ENCODE data around the gene VAV2.

VAV2 gene

DNA sequence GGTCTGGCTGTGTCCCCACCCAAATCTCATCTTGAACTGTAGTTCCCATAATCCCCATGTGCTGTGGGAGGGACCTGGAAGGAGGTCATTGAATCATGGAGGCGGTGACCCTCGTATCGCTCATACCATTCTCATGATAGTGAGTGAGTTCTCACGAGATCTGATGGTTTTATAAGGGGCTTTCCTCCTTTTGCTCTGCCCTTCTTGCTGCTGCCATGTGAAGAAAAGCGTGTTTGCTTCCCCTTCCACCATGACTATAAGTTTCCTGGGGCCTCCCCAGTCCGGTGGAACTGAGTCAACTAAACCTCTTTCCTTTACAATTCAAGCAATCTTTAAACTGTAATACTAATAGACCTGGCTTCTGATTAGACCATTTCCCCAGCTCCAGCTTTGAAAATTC, 161.8 kb downstream of the VAV2 start:
- TF ChIP-seq, protein P1, sequence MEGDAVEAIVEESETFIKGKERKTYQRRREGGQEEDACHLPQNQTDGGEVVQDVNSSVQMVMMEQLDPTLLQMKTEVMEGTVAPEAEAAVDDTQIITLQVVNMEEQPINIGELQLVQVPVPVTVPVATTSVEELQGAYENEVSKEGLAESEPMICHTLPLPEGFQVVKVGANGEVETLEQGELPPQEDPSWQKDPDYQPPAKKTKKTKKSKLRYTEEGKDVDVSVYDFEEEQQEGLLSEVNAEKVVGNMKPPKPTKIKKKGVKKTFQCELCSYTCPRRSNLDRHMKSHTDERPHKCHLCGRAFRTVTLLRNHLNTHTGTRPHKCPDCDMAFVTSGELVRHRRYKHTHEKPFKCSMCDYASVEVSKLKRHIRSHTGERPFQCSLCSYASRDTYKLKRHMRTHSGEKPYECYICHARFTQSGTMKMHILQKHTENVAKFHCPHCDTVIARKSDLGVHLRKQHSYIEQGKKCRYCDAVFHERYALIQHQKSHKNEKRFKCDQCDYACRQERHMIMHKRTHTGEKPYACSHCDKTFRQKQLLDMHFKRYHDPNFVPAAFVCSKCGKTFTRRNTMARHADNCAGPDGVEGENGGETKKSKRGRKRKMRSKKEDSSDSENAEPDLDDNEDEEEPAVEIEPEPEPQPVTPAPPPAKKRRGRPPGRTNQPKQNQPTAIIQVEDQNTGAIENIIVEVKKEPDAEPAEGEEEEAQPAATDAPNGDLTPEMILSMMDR (IDR thresholded peaks at IDR 0.05; ENCODE audit: low read depth, low read length, missing control alignments) = no peak
- DNase-seq (ENCODE audit: extremely low read depth, low read depth) = no peak
- no peak overlapping the region for H3K4me3 ChIP-seq (replicated peaks; ENCODE audit: low read depth, low read length)

DNA sequence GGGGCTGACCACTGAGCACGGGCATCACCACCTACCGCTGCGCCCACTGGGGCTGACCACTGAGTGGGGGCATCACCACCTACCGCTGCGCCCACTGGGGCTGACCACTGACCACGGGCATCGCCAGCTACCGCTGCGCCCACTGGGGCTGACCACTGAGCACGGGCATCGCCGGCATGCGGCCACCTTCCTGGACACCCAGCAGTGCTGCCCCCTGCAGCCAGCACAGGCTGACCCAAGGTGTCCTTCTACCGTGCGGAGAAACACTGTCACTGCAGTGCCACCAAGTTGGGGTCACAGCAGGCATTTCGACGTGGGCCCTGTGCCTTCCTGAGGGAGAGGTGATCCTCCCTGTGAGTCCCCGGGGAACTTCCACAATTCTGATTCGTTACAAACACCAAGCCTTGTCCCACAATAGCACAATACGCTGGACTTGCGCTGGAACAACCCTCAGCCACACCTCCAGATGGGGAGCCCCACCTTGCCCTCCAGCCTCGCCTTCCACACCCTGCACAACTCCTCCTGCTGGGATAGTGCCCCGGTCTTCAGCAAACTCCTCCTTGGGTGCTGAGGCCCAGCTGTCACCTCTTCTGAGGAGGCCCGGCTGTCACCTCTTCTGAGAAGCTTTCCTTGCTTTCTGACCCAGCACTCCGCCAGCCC, 163.7 kb downstream of the VAV2 start:
- no peak for DNase-seq (ENCODE audit: extremely low read depth, low read depth)
- H3K4me3 ChIP-seq (replicated peaks; ENCODE audit: low read depth, low read length) = no peak overlapping the region
- TF ChIP-seq, protein P1 (IDR thresholded peaks at IDR 0.05; ENCODE audit: low read depth, low read length, missing control alignments) = no peak

DNA sequence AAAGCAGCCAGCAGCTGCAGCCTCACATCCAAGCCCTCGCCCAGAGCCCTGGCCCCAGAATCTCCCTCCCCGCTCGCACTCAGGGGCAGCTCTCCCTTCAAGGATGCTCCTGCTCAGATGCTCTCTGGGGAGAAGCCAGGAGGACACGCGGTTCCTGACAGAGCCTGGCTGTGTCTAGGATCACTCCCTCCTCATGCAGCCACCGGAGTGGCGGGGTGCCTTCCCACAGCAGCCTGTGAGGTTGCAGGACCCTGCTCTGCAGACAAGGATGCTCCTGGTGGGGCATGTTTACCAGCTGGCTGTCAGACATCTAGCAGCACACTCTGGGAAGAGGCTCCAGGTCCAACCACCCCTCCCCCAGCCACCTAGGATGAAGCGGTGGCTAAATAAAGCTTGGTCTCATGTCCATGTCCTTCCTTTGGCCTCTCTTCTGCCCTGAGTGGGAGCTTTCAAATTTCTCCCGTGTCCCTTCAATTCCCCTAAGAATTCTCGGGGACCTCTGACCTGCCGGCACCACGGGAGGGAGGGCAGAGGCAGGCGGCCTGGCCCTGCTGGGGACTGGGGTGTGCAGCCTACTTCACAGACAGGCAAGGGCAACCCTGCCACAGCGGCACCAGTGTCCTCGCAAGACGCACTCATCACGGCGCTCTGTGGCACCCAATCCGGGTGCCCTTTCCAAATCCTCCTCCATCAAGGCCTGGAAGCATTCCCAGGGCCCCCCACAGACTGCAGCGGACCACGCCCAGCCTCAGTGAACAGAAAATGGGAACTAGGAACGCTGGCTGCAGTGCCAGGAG, 165.6 kb downstream of the VAV2 start:
- DNase-seq (ENCODE audit: extremely low read depth, low read depth) = no peak
- TF ChIP-seq, protein P1 (IDR thresholded peaks at IDR 0.05; ENCODE audit: low read depth, low read length, missing control alignments) = no peak
- H3K4me3 ChIP-seq (replicated peaks; ENCODE audit: low read depth, low read length) = no peak overlapping the region

DNA sequence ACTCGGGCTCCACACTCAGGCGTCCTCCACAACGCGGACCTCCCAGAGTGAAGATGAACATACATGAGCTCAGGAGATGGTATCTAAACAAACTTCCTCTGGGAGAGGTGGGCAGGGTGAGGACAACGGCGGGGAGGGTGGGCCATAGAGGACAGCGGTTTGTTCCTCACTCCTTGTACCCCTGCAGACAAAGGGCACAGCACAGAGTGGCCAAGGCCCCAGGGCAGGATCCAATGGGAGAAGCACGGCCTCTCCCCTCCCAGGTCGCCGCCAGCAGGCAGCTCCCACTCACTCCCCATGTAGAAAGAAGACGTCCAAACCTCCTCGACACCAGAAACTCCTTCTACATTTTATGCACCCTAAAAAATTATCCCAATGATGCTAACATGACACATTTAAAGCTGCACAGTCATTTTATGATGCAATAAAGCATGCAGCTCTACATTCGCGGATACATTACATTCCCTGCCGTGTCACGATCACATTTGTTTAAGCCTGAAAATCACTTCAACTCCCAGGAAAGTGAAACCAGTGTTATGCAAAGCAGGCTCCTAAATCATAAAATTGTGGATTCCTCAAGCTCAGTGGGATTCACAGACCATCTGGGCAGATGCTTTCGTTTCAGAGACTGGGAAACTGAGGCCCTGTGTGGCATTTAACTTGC, 166.4 kb downstream of the VAV2 start:
- TF ChIP-seq, protein P1 (IDR thresholded peaks at IDR 0.05; ENCODE audit: low read depth, low read length, missing control alignments) = no peak
- DNase-seq (ENCODE audit: extremely low read depth, low read depth) = no peak
- H3K4me3 ChIP-seq (replicated peaks; ENCODE audit: low read depth, low read length) = no peak overlapping the region

DNA sequence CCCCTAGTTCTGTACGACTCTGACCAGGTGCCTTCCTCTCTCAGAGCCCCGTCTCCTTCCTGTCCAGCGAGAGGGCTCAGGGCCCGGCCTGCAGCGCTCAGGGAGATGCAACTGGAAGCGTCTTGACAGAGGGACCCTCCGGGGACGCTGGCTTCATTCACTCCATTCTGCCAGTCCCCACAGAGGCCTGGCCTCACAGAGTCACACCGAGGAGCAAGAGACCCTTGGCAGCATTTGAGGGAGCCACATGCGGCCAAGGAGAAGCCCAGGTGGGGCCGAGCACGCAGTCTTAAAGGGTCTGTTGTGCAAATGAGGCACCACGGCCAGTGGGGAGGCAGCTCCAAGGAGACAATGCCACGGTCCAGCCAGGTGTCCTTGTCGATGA, 167.3 kb downstream of the VAV2 start:
- TF ChIP-seq, protein P1 (IDR thresholded peaks at IDR 0.05; ENCODE audit: low read depth, low read length, missing control alignments) = no peak
- no peak overlapping the region for H3K4me3 ChIP-seq (replicated peaks; ENCODE audit: low read depth, low read length)
- DNase-seq (ENCODE audit: extremely low read depth, low read depth) = no peak

DNA sequence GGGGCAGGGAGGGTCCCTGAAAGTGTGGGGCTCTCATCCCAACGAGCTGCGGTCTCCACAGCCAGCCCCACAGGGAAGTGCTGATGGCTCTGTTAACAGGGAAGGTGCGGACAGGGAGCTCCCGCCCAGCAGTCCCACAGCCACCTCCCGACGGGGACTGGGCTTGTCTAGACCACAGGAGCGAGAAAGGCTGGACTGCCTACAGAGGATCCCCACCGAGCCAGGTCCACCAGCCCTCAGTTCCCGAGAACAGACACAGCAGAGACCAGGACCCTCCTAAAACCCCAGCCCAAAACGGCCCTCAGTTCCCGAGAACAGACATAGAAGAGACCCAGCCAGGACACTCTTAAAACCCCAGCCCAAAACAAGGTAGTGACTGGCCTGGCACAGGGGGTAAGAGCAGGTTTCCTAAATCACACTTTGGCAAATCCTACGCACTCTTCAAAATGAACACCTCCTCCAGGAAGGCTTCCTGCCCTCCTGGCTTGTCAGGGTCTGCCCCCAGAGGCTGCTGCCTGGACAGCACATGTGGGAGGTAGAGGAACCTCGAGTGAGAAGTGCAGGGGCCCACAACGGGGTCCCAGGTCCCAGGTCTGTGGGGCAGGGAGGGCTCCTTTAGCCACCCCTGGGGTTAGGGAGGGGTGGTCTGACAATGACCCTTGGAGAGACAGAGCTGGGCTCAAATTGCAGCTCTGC, 167.9 kb downstream of the VAV2 start:
- TF ChIP-seq, protein P1 (IDR thresholded peaks at IDR 0.05; ENCODE audit: low read depth, low read length, missing control alignments) = no peak
- H3K4me3 ChIP-seq (replicated peaks; ENCODE audit: low read depth, low read length) = no peak overlapping the region
- no peak for DNase-seq (ENCODE audit: extremely low read depth, low read depth)
